Measurements from ENCODE around the gene PPFIBP2. TPM values are rescaled to one million over a fixed set of nuclear protein-coding genes. Genes with fewer than 3 reads are reported as not detected.

The PPFIBP2 gene
- polyA plus RNA-seq, 2 of the 4 experiments (the other 2 are of a cell fraction), result 13.4 to 32.5 TPM

GRCh38 chr11:7637447-7638157 is 123.8 kb downstream of the PPFIBP2 start:
- POLR2A ChIA-PET, result no interaction called here

GRCh38 chr11:7638710-7639642 is 125.2 kb downstream of the PPFIBP2 start:
- 90% methylated on average over 5 of the region's 5 CpGs for WGBS (ENCODE audit: missing lambda C conversion rate)
- FAIRE-seq (no peak), ATAC-seq (no peak), DNase-seq (ENCODE audit: low read depth in 1 of 2, low spot score in 1 of 2) (no peak)
- ChIA-PET POLR2A (no interaction called here), CTCF (interaction anchor here (1.0 to 2.7 kb wide), 8 partner anchors 9 to 126 kb away, joined by 3 to 15 read pairs (median 6); partner anchors contain the start of gene PPFIBP2)
- TF ChIP-seq REST (IDR thresholded peaks at IDR 0.05) (no peak), FOSL2 (IDR thresholded peaks at IDR 0.05) (no peak), FOSL2 (CRISPR knock-in tag; IDR thresholded peaks at IDR 0.05) (no peak), GATA3 (IDR thresholded peaks at IDR 0.05; ENCODE audit: borderline replicate concordance) (no peak), PBX3 (IDR thresholded peaks at IDR 0.05) (no peak), RCOR1 (IDR thresholded peaks at IDR 0.05; ENCODE audit: low read depth, low read length) (no peak), TP53 (CRISPR knock-in tag; IDR thresholded peaks at IDR 0.05) (no peak), FOXS1 (CRISPR knock-in tag; IDR thresholded peaks at IDR 0.05) (no peak), SMC3 (IDR thresholded peaks at IDR 0.05) (no peak), RFX5 (IDR thresholded peaks at IDR 0.05) (no peak), MAFK (IDR thresholded peaks at IDR 0.05; ENCODE audit: partially characterized antibody) (no peak), CHD4 (IDR thresholded peaks at IDR 0.05; ENCODE audit: borderline replicate concordance) (no peak), EP300 (IDR thresholded peaks at IDR 0.05) (no peak), HMGXB4 (CRISPR knock-in tag; IDR thresholded peaks at IDR 0.05; ENCODE audit: borderline replicate concordance) (no peak), RNF2 (IDR thresholded peaks at IDR 0.05; ENCODE audit: borderline replicate concordance, low read depth) (no peak), HEYL (CRISPR knock-in tag; IDR thresholded peaks at IDR 0.05) (no peak), RAD21 (conservative IDR thresholded peaks at IDR 0.05 in 1 of 2, IDR thresholded peaks at IDR 0.05 in 1 of 2) (no peak), ZFP36 (IDR thresholded peaks at IDR 0.05; ENCODE audit: borderline replicate concordance, partially characterized antibody) (no peak), CBX2 (IDR thresholded peaks at IDR 0.05; ENCODE audit: borderline replicate concordance, low read depth) (no peak), ESRRA (IDR thresholded peaks at IDR 0.05; ENCODE audit: borderline replicate concordance, low read length) (no peak)
- H3K27ac ChIP-seq, result no peak overlapping the region
- H3K4me3 ChIP-seq, result no peak overlapping the region
- no peak overlapping the region for H3K4me2 ChIP-seq
- H3K9me3 ChIP-seq, result no peaks in the 10 kb centered on the region
- no peaks in the 10 kb centered on the region for H3K4me1 ChIP-seq

More at GRCh38 chr11:7637447-7638157, 123.8 kb downstream of the PPFIBP2 start:
- Histone ChIP-seq H3K27ac (no peak overlapping the region), H3K9me3 (no peaks in the 10 kb centered on the region), H3K4me2 (no peak overlapping the region), H3K4me3 (no peak overlapping the region), H3K4me1 (no peaks in the 10 kb centered on the region)
- CTCF ChIA-PET, result interaction anchor here (1.1 to 2.3 kb wide), 4 partner anchors 10 to 66 kb away, joined by 5 to 7 read pairs (median 6); no protein-coding TSS in a partner anchor
- ATAC-seq (no peak), FAIRE-seq (no peak), DNase-seq (ENCODE audit: low read depth in 1 of 2, low spot score in 1 of 2) (no peak)
- TF ChIP-seq EHMT2 (IDR thresholded peaks at IDR 0.05; ENCODE audit: low read depth) (no peak), ESRRA (IDR thresholded peaks at IDR 0.05; ENCODE audit: borderline replicate concordance, low read length) (no peak), POLR2AphosphoS2 (conservative IDR thresholded peaks at IDR 0.05; ENCODE audit: low read length) (no peak), ZSCAN20 (CRISPR knock-in tag; IDR thresholded peaks at IDR 0.05) (no peak), PHF8 (IDR thresholded peaks at IDR 0.05; ENCODE audit: borderline replicate concordance, low read depth) (no peak), BCL3 (IDR thresholded peaks at IDR 0.05) (no peak), SMC3 (IDR thresholded peaks at IDR 0.05) (no peak), FOSL2 (IDR thresholded peaks at IDR 0.05) (no peak), FOSL2 (CRISPR knock-in tag; IDR thresholded peaks at IDR 0.05) (no peak), MAX (IDR thresholded peaks at IDR 0.05) (no peak)
- 67% methylated on average over 7 of the region's 7 CpGs for WGBS (ENCODE audit: missing lambda C conversion rate)

Measured in A549 (cell line).